Activated gamma-delta T cell (primary cell): ENCODE results near the gene ARHGEF9.

ENCODE experiments used
- DNase-seq: peaks from one replicate; lab custom pipeline; 2025; lab: John Stamatoyannopoulos, UW

ARHGEF9 gene

DNA sequence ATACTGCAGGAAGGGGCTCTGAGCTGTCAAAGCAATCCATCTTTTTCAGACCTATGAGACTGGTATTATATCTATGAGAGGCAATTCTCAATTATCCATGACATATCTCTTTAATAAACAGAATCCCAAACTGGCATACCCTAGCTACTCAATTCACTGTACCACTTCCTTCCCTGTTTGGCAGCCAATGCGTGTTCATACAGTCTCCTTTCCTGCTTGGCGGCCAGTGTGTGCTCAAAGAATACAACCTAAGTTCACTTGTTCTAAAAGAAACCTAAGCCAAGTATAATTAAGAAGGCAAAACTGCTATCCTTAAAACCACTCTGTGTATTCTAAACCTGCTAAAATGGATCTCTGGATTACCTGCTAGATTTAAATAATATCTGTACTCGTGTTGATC, 38.3 kb downstream of the ARHGEF9 start:
- no peak for DNase-seq

DNA sequence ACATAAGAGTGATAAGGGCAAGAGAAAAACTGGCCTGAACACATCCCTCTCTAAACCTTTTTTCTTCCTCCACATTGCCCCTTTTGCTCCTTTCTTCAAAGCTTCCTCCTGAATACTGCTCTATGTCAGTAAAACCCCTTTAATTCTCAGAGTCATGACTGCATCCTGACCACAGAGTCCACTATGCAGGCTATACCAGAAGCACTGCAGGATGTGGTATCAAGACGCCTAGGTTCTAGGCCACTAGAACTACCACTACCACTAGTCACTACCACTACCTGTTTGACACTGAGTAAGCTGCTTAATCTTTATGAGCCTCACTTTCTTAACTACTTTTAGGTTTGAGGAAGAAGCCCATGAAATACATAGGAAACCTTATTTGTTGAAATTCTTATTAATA, 38.7 kb downstream of the ARHGEF9 start:
- DNase-seq: no peak

DNA sequence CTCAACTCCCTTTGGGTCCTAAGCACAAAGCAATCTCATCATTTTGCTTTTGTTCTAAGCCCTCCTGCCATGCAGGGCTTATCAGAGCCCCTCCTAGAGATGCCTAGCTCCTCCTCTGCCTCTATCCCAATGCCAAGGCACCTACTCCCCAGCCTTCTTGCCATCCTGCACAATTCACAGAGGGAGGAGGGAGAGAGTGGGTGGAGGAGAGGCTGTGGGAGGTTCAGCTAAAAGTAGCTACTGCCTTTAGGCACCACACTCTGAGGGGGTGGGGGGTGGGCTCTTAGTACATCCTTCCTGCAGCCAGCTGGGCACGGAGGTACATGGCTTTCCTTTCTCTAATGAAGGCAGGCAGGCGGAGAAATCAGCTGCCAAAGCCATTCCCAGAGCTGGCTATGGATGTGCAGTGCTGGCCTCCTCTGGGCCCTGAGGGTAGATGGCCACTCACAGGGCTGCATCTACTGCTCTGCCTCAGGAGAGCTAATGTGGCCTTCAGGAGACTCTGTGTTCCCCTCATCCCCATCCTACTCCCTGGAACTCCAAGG, 40.1 kb downstream of the ARHGEF9 start:
- no peak for DNase-seq

DNA sequence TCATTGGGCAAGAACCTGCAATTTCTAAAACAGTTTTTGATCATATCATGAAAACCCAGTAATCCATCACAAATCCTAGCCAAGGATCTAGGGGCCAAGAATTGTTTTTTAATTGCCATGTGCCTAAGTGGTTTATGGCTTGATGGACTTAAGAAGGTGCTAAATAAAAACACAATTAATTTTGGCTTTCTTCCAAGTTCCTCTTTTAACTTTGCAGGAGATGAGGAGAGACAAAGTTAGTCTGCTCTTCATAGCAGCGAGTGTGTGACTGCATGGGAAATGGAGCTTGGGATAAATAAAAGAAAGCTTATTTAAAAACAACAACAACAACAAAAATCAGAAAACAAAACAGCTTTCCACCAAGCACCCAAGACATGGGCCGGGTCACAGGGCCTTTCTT, 41.4 kb downstream of the ARHGEF9 start:
- DNase-seq: no peak

DNA sequence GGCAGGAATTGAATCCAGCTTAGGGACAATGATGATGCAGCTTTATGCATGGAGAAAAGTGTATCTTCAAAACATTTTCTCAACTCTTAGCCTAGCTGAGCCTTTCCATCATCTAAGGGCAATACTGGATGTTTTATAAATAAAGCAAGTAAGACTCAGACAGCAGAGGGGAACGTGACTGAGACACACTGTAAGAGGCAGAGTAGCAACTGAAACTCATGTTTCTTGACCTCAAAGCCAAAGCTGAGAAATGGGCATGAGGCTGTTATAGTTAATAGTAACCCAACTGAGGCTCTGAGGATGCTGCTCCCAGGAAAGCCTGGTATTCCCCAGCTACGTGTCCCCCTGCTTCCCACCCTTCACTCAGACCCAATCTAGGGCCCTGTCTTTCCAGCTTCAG, 44.6 kb downstream of the ARHGEF9 start:
- DNase-seq: no peak

DNA sequence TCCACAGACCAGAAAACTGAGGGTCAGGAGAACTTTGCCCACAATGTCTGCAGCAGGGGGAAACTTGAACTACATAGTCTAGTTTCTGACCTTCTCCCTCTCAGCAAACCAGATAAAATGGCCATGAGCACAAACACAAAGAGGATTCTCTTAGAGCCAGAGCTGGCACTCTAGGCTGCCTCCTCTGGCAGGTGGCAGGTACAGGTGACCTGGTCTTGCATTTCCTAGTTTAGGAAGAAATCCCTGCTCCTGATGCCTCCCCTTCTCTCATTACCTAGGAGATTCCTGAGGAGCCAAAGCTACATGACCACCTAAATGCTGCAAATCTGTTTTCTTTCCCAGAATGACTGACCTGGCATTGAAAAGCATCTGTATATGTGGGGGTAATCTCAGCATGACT, 45.1 kb downstream of the ARHGEF9 start:
- no peak for DNase-seq

DNA sequence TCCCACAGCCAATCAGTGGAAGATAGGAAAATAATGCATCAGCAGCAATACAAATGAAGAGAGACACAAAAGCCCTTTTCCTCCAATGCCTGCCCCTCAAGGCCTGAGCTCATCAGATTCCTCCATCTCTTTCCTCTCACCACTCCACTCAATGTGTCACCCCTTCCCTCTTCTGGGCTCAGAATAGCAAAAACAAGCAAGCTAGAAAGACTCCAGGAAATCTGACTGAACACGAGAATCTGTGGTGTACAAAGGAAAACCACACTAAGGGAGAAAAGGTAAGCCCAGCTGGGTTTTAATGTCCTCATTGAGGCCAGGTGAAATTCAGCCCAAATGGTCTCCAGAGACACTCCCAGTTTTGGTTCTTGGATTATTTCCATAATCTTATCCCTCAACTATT, 46.3 kb downstream of the ARHGEF9 start:
- DNase-seq: no peak

DNA sequence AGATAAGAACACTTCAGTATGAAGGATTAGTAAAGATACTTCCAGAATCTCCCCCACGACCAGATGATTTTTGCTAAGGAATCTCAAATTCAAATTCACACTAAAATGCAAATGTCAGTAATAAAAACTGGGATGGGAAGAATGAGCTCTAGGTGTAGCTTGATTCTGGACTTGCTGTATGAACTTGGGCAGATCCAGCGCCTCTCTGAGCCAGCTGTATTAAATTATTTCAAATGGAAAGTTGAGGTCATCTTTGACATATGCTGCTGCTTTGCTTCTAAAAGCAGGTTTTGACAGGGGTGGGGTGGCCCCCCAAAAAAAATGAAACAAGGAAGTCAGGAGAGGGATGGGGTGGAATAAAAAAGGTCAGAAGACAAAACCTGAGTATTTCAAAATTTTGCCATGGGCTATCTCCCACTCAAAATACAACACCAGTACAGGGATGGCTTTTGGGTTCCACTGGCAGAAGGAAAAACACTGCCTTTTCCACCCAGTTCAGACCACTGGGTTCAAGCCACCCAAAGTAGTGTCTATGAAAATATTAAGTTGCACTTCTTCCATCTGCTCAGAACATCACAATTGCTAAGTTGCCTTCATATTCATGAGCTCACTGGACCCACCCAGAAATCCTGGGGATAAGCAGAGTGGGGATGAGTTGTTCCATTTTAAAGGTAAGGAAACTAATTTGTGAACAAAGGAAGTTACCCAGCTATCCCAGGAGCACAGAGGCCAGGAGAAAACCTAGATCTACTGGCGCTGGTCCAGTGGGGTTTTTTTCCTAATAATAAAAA, 47.7 kb downstream of the ARHGEF9 start:
- no peak for DNase-seq

DNA sequence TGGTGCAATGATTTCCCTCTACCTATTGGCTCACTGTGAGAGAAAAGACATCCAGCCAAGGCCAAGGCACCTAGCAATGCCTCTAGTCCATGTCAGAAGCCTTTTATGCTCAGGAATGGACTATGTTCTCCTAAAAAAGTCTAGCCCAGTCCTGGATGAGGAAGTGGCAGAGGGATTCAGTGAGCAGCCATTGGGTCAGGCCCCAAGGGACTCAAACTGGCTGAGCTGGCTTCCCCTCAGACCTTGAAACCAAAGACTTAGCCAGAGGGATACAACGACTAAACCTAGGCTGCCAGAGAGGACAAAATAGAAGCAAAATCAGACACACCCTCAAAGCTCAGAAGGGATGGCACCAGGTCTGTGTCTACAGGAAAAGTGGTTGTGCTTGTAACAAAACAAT, 49.1 kb downstream of the ARHGEF9 start:
- DNase-seq: no peak

DNA sequence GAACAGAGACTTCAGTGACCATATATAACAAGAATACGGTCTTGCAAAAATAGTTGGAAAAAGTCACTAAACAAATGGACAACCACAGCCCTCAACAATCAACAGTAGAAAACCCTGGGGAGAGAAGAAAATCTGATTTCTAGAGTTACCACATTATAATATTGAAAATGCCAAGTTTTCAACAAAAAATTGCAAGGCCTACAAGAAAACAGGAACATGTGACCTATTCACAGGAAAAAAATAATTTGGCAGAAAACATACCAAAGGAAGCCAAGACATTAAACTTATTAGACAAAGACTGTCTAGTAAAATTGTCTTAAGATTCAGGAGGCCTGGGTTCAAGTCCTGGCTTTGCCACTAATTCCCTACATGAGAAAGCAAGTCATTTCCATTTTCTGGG, 64.7 kb downstream of the ARHGEF9 start:
- DNase-seq: no peak

DNA sequence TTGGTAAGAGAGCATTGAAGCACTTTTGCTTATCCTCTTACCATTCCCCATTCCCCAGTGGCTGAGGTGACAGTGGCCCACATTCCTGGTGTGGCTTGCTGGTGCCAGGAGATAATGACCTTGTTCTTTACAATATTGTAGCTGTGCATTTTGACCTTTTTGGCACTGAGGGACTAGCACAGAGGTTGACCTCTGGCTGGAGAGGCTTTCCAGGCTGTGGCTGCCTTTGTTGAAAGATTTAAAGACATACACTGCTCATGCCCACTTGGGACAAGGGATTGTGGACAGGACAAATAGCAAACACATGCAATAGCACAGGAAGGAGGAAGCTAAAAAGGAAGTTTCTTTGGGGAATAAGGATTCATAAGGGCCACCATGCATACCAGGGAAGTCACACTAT, 65.4 kb downstream of the ARHGEF9 start:
- DNase-seq: no peak

DNA sequence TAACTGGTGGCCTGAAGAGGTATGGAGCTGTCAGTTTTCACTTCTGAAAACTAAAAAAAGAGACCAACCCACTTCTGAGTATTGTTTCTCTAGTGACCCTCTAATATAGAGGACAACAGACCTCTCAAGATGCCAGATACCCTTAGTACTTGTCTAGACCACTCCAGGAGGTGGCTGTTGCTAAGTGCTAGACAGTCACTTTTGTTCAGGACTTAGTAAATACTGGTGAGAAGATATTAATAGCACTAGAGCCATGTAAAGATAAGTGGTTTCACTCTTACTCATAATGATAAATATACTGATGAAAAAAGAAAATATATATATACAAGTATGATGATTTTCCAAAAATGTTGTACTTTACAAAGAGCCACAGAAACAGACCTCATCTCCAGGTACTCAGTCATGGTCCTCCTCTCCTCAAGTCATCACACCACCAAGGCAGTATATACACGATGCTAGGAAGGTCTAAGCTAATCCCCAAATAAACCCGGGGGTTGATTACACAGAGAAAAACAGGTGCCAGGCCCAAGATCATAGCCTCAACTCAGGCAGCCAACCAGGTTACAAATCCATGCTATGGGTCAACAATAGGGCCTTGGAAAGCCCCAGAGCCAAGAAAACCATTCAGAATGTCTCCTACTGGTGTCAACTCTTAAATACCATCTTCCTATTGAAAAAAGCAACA, 66.9 kb downstream of the ARHGEF9 start:
- no peak for DNase-seq

DNA sequence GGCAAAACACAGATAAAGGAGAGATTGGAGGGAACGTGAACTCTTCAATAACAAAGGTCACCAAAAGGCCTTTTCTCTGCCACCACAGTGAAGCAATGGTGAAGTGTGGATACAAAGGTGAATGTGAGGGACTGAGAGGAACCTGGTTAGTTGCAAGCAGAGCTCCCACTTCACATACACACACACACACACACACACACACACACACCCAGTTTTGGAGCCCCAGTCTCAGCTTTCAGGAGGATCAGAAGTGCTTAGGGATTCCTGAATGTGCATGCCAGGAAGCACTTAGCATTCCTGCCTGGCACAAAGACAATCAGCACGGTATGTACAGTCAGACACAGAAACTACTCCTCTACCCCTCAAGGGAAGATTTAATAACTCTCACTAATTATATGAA, 71.5 kb downstream of the ARHGEF9 start:
- DNase-seq: no peak

DNA sequence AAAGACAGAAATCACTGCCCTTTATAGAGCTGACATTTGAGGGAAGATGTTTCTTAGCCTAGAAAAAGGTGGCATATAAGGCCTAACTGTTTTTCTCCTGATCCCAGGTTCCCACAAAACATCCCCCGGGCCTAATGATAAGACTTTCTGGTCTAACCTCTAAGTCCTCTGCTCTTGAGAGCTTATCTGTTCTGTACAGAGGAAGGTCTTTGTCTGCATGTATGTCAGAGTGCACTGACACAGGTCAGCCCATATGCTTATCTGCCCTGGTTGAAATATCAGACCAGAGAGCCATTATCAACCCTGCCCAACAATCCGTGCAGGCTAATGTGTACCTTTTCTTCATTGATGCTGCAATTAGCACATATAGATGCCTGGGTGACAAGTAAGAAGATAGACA, 76.2 kb downstream of the ARHGEF9 start:
- no peak for DNase-seq

DNA sequence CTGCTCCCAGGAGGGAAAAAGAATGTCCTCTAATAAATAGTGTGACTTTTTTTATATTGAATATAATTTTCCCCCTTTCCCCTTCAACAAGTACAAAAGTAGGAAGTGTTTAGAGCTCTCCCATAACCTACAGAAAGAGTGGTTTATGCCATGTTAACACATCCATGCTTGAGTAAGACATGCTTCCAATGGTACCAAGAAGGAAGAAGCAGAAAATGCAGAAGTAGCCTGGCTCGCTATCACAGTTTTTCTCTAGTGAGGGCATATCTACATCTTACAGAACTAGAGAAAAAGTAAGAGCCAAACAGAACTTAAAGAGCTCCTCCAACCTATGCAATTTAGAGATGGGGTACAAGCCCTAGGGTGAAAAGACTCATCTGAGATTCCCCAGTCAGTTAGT, 82.5 kb downstream of the ARHGEF9 start:
- no peak for DNase-seq

DNA sequence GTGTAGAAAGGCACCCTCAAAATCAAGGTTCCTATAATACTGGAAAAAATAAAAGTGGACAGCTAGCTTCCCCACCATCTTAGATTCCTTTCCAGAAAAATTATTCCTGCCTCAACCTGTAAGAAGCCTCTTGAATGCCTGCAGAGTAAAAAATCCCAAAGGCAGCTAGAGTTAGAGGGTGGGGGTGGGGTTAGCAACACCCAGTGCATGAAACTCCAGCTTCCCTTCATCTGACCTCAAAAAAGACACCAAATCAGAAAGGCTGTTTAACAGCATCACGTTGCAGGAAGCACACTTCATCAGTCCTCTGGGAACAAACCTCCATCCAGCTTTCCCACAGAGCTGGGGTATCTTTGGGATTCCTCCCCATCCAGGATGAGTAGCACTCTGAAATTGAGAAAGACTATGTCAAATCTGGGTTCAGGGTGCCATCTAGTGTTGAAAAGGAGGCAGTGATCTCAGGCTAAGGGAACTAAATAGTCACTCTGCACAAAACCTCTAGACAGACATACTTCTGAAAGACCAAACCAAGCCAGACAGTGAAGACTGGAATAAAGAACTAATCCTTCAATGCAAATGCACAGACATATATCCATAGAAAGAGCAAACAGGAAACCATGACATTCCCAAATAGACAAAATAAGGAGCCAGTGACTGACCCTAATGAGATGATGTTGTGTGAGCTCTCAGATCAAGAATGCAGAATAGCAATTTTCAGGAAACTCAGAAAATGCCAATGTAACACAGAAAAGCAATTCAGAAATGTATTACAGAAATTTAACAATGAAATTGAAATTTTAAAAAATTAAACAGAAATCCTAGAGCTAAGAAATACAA, 97.9 kb downstream of the ARHGEF9 start:
- DNase-seq: no peak

DNA sequence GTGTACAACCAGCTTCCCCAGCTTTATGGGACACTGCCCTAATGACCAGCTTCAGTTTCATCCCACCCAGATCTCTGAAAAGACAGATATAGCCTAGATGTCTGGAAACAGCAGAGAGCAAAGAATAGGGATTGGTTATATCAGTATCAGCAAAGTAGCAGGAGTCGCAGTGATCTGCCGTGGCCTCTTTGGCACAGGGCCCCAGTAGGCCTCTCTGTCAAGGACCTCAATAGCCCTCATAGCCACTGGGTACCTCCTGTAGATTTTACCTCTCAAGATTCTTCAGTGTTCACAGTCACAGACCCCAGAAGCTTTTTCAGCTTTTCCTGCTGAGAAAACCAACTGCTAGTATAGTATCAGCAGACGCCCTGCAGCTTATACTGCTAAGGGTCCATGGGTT, 104.6 kb downstream of the ARHGEF9 start:
- DNase-seq: no peak

DNA sequence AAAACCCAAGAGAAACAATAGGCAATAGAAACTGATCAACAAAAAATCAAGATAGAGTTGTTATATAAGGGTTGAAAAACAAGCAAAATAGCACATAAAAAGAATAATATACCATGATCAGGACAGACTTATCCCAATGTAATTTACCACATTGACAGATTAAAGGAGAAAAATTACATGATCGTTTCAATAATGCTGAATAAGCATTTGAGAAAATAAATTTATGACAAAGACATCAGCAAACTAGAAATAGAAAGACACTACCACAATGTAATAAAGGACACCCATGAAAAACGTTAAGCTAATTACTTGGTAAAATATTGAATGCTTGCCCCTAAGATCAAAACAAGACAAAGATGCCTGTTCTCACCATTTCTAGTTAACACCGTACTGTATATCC, 105.6 kb downstream of the ARHGEF9 start:
- DNase-seq: no peak

DNA sequence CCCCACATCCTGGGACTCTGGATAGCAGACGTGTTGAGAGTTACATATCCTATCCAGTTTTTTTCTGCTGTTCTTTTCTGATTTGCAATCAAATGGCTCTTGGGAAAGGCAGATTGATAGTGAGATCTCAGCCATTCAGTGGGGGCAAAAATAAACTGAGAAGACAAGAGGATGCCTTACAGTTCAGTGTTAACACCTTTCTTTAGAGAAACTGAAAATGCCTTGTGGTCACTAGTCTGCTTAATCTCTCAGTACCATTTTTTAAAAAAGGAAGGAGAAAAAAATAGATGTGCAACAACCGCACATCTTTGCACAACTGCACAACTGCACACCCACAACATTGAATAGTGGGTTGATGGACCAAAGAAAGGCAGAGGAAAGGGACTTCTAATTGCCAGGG, 109.3 kb downstream of the ARHGEF9 start:
- DNase-seq: no peak

DNA sequence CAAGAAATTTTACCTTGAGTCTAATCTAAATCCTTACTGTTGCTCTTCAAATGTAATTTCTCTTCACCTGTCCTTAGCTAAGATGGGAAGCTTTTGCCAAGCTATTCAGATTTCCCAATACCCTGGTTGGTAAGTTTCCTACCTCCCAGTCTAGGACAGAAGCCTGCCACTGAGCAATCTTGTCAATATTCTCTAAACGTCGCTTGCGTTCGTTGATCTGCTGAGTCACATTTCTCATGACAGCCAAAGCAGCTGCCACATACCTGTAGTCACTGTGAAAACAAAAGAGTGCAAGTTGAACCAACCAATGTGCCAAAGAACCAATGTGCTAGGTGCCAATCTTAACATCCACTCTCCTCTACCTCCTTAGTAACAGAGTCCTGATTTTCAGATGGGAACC, 111.1 kb downstream of the ARHGEF9 start:
- DNase-seq: no peak

DNA sequence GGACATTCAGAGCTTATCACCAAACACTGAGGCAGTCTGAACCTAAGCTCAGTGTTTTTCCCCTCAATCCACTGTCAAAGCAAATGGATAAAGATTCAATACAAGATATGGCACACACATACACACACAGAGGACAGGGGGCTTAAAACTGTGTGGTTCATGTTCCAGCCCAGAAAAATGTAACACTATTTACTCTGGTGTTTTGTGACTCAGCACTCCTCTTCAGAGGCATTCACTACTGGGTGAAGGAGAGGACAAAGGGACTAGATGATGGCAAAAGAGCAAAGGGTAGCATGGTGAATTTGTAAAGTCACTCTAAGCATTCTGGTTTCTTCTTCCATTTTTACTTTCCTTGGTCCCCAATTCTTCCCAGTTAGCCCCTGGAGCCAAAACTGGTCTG, 120.3 kb downstream of the ARHGEF9 start:
- DNase-seq: no peak

DNA sequence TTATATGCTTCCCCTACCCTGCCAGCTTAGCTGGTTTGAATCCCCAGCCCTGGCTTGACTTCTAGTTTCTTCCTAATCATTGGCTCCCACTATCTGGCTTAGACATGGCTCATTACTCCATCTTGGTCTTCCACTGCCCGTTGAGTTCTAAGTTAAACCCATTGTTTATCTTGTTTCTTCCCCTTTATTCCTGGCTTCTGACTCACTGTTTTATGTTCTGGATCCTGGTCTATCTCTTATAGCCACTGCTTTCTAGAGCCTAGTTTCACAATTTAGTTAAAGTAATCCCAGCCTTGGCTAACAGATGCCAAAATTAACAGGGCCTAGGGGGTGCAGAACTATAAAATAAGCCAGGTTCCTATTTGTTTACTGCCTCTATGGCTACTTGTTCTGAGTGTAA, 120.9 kb downstream of the ARHGEF9 start:
- no peak for DNase-seq

DNA sequence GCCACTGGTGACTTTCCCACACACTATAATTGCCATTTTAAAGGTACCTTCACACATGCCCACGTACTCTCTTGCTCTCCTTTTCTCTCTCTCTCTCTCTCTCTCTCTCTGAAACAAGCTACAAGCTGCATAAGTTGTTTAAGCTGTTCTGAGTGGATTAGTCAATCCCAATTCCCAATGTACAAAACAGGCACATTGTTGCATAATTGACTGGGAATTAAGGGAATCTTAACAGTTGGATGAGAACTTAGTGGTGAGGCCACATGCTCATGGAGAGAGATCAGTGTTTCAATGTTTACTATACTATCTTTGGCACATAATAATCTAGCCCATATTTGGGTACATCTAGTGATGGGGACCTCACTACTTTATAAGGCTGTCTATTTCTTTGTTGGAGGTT, 123.3 kb downstream of the ARHGEF9 start:
- no peak for DNase-seq
